T-helper 1 cell treated with Interleukin-12 subunit alpha and Interleukin-12 subunit beta and Interleukin-4 antibody, amounts not matched to agents 30 ng/mL and 1 ng/mL, for 36 hours (primary cell): ENCODE data around the gene ZBTB46. TPM values are rescaled to one million over a fixed set of nuclear protein-coding genes. Genes with fewer than 3 reads are reported as not detected.

Experiments
- intact Hi-C: fragments of 100-400 bp; cut with micrococcal nuclease; formaldehyde crosslinking; loops from one replicate; pipeline ENCODE4 v1.15.1; 2024
- total RNA-seq: library from RNA; stranded (reverse); gene quantifications from 2 replicates; pipeline ENCODE4 v1.2.3, GENCODE V29; 2022

Gene ZBTB46
- total RNA-seq, 1 donor from 2014 or later: 0.61 TPM

DNA sequence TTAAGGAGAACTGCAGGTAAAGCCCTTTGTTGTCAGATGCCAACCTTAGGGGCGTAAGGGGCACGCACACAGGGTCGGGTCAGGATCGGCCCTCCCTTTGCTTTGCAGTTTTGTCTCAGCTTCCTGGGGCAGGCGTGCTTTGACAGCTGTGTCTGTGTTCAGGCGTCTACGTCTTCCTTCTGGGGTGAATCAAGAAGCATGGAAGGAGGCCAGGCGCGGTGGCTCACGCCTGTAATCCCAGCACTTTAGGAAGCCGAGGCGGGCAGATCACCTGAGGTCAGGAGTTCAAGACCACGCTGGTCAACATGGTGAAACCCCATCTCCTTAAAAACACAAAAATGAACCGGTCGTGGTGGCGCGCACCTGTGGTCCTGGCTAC is 121.9 kb downstream of the ZBTB46 start:
- intact Hi-C loops: loop anchor here (2.0 to 5.0 kb wide), 2 partner anchors 353 to 412 kb away; partner anchors contain the start of gene TCEA2

DNA sequence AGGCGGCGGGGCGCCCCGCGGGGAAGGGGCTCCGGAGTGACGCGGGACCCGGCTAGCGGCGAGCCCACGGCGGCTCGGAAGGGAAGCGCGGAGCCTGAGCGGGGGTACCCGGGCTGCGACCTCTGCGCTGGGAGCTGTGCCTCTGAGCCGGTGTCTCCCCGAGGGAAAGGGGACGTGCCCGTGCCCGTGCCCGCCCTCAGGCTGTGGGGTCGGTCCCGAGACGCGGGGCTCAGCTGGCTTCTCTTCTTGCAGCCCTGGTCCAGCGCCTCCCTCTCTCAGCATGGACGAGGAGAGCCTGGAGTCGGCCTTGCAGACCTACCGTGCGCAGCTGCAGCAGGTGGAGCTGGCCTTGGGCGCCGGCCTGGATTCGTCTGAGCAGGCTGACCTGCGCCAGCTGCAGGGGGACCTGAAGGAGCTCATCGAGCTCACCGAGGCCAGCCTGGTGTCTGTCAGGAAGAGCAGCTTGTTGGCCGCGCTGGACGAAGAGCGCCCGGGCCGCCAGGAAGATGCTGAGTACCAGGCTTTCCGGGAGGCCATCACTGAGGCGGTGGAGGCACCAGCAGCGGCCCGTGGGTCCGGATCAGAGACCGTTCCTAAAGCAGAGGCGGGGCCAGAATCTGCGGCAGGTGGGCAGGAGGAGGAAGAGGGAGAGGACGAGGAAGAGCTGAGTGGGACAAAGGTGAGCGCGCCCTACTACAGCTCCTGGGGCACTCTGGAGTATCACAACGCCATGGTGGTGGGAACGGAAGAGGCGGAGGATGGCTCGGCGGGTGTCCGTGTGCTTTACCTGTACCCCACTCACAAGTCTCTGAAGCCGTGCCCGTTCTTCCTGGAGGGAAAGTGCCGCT is 122.5 kb downstream of the ZBTB46 start:
- intact Hi-C loops: loop anchor here (2.0 to 5.0 kb wide), 2 partner anchors 354 to 412 kb away; partner anchors contain the start of gene TCEA2

DNA sequence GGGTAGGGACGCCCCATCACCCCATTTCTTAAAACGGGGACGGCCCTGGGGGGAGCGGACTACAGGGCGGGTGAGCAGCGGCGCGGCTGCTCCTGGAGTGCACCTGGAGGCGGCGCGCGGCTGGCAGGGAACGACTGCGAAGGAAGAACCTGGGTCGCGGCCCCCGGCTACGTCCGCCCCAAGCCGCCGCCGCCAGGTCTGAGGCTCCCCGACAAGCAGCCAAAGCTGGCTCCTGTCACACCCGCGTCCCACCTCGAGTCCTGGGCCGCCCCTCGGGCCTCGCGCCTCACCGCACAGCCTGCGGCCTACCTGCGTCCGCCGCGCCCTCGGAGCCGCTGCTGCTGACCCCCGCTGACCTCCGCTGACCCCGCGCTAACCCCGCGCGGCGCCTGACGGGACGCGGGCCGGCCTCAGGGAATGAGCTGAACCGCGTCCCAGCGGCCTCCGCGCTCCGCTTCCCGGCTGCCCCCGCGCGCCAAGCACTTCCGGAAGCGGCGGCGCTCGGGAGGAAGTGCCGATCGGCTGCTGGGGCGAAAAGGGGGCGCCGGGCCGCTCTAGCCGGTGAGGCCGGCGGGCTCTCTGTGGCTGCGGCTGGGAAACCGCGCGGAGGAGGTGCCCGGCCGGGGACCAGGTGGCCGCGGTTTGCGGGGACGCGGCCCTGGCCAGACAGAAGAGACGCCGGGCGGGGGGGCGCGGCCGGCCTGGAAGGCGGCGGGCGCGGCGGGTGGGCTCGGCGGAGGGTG is 123.3 kb downstream of the ZBTB46 start, which contains the start of the genes ARFRP1 and ZGPAT:
Gene ARFRP1, minus strand, starts transcription at position 419 of the 743 bp plus-strand sequence. CDS start 885 bp downstream, outside the sequence.
Gene ZGPAT, plus strand, starts transcription at position 482 of the 743 bp plus-strand sequence. CDS start 542 bp downstream, outside the sequence.
- intact Hi-C loops: loop anchor here (1.0 to 5.0 kb wide), 12 partner anchors 9 to 413 kb away; partner anchors contain the start of genes PRPF6, RTEL1, TCEA2 and TPD52L2

DNA sequence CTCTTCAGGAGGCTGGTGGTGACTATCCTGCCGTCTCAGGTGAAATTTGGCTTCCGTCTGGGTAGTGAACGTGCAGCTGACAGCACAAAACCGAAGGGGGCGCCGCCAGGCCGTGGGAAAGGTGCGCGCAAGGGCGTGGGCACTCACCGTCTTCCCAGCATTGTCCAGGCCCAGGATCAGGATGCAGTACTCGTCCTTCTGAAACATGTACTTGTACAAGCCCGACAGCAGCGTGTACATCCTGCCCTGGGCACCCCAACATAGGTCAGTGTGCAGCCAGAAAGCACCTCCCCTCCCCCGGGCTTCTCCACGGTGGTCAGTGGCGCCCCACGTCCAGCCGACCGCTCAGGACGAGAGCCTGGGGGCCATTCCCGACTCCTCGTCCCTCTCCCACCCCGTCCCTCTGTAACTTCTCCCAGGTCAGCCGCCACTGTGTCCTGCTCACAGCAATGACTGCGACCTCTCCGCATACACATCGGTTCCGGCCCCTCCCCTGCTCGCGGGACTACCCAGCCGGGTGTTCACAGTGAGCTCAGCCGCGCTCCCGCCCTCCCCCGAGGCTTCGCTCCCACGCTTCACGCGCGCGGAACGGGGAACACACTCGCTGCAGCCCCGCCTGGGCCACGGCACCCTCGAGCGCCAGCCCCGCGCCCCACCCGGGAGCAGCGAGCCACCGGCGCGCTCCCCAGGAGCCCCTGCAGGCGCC is 124.1 kb downstream of the ZBTB46 start:
- intact Hi-C loops: loop anchor here (1.0 to 5.0 kb wide), 11 partner anchors 9 to 355 kb away; partner anchors contain the start of genes PRPF6, RTEL1, TCEA2 and TPD52L2

DNA sequence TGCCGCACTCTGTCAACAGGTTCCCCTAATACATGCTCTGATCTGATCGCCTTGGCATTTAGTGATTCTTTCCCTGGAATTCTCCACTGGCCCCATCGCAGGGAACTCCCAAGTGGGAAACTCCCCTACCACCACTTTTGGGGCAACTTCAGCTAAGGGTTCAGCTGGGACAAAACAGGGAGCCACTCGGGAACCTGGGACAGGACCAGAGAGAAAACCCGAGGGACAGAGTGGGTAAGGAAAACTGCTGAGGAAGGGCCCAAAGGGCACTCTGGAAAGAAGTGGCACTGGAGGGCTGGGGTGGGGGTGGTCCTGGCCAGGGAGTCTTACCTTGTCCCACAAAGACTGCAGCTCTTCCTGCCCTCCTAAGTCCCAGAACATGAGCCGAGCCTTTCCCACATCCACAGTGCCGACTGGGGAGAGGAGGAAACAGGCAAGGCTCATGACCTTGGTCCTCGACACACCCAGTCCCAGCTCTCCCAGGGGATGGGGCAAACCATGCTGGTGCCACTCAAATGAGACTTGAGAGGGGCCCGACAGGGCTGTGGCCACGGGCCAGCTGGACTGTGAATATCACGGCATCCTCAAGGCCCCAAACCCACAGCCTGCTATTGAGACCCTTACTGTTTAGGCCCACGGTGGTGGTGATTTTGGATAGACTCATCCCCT is 124.9 kb downstream of the ZBTB46 start:
- intact Hi-C loops: loop anchor here (2.0 to 5.0 kb wide), 4 partner anchors 25 to 356 kb away; partner anchors contain the start of genes PRPF6 and TCEA2

DNA sequence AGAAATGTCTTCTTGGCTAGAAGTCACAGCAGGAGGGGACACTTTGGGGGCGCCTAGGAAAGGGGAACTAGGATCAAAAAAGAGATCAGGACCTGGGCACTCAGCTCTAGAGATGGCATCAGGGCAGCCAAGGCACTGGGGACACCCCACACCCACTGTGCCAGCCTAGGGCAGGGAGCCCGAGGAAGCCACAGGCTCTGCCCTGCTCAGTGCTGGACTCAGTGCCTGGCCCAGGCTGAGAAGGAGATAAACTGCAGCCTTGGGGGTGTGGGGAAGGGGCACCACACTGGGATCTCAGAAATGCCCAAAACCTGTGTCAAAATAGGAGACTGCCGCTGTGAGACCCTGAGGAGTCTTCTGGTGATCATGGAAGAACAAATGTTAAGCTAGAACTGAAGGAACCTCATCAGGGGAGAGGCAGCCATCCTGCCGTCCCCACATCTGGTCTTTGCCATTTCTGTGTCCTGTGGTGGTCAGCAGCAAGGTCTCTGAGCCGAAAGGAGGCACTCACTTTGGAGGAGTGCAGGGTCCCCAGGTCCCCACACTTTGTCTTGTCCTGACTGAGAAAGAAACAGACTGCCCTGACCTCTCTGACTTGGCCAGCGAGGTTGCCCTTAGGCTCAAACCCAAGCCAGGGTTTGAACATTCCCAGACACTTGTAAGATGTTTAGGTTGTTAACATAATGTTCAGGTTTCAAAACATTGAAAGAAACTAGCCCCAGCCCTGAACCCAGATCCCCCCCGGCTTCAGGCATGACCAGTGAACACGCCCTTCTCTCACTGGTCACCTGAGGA is 125.6 kb downstream of the ZBTB46 start:
- intact Hi-C loops: loop anchor here (2.0 to 5.0 kb wide), 4 partner anchors 25 to 357 kb away; partner anchors contain the start of genes PRPF6 and TCEA2

DNA sequence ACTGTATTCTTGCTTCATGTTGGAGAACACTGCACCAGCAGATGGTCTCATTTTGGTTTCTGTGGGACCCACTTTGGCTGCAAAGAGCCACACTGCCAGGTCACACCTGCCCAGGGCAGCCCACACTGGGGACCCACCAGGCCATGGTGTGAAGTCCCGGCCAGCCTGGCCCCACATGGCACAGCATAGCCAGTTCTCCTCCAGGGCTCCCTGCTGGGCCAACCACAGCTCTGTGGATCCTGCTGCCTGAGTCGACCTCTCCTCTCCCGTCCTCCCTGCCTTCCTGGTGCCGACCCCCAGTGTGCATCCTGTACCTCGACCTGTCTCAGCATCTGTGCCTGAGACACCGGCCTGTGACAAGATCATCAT is 126.3 kb downstream of the ZBTB46 start:
- intact Hi-C loops: loop anchor here (5.0 kb wide), 1 partner anchor 358 kb away; the partner anchor contains the start of gene TCEA2

DNA sequence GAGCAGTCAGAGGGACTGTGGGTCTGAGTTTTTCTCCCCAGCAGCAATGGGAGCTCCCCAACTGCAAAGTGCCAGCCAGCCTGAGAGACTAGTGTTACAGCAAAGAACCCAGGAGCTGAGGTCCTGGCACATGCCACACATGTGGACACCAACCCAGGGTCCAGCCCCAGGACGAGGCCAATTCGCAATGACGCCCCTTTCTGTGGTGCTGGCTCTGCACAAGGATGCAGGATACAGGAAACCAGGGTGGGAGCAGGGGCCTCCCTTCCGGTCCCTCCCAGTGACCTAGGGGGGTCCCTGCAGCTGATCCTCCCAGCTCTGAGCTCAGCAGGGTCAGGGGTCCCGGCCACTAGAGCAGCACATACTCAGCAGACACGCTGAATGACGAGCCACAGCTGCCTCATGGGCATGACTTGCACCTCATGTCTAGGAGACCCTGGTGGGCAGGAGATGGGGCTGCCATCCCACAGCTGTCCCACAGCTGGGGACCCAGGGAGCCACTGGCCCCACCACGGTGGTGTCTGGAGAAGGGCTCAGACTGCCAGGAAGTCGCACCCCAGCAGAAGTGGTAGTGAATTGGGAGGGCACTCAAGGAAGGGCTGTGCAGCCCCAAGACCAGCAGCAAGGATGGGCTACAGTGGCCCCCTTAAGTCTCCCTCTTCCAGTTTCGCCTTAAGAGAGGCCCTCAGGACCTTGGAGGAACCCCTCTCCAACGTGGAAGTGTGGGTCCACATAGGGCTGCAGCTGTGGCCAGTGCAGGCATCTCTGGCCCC is 126.9 kb downstream of the ZBTB46 start:
- intact Hi-C loops: no loop called here

DNA sequence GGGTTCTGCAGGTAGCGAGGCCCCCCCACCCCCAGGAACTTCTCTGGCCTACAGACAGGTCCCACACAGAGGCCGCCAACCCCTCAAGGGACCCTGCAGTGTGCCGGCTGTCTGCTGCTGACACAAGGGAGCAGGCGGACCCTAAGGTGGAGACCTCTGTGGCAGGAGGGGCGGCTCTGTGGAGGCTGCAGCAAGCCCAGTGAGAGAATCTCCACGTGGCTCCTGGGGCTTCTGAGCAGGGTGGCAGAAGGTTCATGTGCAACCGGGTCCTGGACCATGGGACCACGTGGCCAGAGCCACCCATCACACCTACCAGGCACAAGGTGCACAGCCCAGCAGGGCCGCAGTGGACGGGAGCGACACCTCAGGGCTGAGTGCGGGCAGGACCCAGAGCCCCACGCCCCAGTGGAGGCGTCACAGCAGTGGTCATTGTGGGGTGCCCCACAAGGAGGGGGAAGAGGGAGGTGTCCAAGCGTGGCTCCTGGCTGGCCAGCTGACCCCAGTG is 127.5 kb downstream of the ZBTB46 start:
- intact Hi-C loops: no loop called here

DNA sequence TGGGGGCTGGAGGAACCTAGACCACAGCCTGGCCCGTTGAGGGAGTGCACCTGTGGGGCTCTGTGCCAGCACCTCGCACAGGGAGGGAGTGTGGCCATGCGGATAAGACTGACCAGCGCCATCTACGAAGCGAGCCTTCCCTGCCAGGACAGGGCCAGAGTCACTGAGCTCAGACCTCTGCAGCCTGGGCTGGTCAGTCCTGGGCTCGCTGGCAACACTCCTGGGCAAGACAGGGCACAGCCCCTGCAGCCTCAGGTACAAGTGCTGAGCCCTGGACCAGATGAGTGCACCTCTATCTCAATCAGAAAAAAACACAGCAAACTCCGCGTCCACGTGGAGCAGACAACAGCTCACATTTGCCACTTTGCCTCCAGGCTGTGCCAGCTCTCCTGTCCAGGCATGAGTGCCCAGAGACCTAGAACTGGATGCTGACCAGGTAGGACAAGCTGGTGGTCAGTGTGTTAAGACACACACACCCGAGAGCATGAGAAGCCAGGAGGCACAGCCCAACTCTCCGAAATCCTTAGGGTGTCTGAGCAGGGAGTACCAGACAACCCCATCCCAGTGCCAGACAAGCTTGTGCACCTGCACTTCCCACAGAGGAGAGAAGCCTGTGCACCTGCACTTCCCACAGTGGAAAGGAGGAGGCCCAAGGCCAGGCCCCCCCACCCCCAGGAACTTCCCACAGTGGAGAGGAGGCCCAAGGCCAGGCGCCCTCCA is 128.2 kb downstream of the ZBTB46 start:
- intact Hi-C loops: no loop called here

DNA sequence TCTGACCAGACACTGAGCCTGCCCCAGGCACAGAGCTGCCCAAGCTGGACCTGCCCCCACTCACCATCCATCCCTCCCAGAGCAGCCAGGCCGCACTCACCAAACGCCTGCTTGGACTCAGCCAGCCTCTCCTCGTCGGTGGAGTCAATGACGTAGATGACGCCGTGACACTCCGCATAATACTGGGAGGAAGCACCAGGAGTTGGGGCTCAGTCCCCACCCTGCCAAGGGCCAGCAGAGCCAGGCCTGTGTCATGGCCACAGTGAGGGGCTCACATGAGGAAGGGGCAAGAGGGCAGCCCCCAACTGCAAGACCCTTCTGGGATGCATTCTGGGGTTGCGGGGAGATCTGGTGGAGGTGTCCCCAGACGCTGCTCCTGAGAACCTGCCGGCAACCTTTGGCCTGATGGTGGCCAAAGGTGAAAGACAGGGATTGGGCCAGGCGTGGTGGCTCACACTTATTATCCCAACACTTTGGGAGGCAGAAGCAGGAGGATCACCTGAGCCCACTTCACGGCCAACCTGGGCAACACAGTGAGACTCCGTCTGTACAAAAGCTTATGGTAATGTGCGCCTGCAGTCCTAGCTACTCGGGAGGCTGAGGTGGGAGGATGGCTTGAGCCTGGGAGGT is 128.9 kb downstream of the ZBTB46 start:
- intact Hi-C loops: no loop called here

DNA sequence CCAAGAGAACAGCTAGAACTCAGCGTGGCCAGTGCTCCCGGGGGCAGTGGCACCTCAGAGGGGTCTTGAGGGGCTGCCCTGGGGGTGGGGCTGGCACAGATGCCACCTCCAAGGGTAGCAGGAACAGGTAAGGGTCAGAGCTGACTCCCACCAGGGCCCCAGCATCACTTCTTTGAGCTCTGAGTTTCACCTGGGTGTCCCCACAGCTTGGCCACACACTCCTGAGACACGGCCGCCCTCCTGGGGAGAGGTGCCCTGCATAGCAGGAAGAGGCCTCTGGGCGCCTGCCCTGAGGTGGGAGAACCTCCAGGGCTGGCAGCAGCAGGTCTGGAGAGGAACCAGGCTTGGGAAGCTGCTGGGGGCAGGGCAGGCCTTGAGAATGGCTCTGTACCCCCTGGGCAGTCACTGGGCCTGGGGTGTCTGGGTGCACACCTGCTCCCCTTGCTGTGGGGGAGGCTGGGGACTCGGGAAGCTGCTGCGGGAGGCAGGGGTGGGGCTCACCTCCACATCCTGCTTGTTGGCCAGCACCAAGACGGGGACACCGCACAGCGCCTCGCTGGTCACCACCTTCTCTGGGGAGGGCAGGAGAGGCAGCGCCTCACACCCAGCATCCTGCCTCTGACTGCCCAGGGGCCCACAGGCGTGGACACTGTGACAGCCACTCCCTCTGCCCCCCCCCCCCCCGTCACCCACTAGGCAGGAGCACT is 129.6 kb downstream of the ZBTB46 start:
- intact Hi-C loops: no loop called here

DNA sequence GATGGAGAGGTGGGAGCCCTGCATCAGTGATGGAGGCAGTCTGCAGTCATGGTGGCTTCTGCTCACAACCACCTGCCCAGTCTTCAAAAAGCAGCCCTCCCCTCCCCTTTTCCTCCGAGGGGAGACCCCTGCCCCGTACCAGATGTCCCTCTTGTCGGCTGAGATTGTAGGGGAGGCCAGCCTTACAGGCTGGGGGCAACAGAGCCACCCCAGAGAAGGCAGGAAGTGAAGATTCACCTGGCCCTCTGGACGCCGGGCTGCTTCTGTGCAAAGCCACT is 130.1 kb downstream of the ZBTB46 start:
- intact Hi-C loops: no loop called here

DNA sequence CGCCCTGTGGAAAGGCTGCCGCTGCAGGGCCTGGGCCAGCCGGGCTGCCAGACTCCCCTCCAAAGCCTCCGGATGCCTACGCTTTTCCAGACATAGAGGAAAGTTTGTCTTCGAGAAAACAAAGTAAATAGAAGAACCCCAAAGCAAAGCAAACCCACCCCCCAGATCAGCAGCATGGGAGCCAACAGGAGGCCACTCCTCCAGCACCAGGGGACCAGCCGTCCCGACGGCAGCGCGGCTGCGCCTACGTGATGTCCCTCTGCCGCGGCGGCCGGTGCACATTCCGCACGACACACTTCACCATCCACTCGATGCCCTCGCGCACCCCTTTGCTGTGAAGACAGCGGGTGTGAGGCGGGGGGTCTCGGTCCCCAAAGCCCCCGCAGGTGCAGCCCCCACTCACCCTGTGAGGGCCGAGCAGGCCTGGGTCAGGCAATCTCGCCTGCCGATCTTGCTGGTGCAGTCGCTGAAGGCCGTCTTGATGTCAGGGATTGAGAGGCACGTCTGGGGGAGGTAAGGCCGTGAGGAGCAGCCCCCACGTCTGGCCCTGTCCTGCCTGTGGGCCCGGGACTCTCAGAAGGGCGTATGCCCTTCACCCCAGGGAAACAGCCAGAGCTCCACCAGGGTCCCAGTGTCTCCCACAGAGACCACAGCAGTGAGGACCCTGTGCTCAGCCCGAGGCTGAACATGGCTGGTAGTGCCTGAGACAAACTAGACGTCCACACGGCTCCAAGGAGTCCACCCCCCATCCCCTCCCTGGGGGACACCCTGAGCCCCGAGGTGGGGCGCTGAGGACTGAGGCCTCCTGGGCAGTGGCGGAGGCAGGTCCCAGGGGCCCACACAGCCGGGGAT is 130.6 kb downstream of the ZBTB46 start:
- intact Hi-C loops: no loop called here

DNA sequence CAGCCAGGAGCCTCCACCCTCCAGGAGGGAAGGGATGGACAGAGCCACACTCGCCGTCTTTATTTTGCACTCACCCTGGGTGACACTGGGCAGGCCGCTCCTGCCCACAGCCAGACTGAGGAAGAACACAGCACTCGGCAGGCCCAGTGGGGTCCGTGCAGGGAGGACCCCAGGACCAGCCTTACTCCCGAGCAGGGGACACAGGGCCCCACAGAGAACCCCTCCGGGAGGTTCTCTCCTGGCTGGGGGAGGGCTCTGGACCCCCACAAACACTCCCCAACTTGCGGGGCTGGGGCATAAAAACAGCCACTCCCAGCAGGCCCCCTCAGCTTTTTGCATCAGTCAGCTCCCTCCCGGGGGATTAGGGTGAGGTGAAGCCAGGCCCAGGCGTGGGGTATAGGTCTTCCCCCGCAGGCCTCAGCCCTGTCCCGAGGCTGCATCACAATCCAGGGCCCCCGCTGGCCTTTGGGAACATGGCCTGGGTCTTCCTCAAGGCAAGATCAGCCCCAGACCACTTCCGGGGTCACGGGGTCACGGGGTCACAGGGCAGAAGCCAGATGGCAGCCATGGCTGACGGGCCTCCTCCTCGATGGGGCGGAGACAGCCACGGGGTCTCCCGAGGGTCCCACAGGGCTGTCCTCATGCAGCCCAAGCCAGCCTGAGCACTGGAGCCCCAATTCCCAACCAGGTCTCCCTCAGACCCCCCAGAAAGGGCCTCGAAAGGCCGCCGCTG is 131.4 kb downstream of the ZBTB46 start:
- intact Hi-C loops: no loop called here
